ENCODE measurements around the gene FHIP1A.

The FHIP1A gene

DNA sequence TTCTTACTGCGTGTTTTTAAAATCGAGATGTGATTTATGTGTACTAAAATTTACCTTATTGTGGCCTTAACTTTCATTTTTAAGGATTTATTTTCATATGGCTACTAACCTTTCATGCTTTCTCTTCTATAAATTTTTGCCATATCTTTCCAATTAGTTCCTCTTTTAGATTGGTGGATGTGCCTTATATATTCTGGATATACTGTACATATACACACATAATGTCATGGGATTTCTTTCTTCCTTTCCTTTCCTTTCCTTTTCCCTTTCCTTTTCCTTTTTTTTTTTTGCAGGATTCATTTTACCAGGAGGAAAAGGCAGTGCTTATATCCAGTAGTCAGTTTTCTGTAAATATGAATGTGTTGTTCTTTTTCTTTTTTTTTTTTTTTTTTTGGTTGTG lies 37.2 kb downstream of the FHIP1A start:
- TF ChIP-seq CTCF (IDR thresholded peaks at IDR 0.05; ENCODE audit: control insufficient read depth, extremely low read depth, insufficient read depth) = no peak
- DNase-seq (ENCODE audit: low read depth) = no peak
- no peak overlapping the region for H3K4me3 ChIP-seq (ENCODE audit: low read depth, low read length)

DNA sequence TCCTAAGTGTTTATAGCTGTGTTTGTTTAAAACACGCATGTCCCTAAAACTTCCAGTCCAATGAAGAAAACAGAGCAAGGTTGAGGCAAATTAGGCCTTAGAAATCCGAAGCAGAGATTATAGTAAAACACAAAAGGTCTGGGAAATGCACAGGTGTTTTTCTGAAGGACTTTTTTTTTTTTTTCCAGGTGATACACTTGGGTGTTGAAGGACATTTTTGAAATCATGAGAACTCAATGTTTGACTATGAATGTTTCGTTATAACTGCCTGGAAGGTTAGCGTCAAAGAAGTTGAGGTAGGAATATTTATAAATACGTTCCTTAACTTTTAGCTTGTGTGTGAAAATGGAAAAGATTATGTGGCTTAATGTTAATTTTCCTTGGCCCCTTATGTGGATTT lies 45.5 kb downstream of the FHIP1A start:
- DNase-seq (ENCODE audit: low read depth) = no peak
- H3K4me3 ChIP-seq (ENCODE audit: low read depth, low read length) = no peak overlapping the region
- no peak for TF ChIP-seq CTCF (IDR thresholded peaks at IDR 0.05; ENCODE audit: control insufficient read depth, extremely low read depth, insufficient read depth)

DNA sequence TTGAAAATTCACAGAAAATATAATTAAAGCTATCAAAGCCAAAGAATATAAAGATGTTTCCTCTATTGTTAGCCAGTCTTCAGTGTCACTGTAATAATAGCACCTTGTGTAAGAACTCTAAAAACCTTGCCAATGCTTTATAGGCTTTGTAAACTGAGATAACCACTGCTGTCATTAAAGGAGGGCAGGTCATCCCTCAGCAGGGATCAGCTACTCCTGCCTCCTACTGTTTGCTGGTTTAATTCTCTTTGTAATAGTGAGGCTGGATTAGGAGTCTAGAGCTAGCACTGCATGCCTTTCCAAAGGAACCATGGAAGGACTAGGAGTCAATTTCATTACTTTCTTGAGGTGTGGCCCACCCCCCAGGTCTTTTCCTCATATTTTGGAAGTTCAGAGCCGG lies 46.2 kb downstream of the FHIP1A start:
- DNase-seq (ENCODE audit: low read depth) = no peak
- H3K4me3 ChIP-seq (ENCODE audit: low read depth, low read length) = no peak overlapping the region
- peak; percentile 20 for TF ChIP-seq CTCF (IDR thresholded peaks at IDR 0.05; ENCODE audit: control insufficient read depth, extremely low read depth, insufficient read depth)

GRCh38 chr4:151458148-151458547 lies 49.2 kb downstream of the FHIP1A start:
- TF ChIP-seq CTCF (IDR thresholded peaks at IDR 0.05; ENCODE audit: control insufficient read depth, extremely low read depth, insufficient read depth) = no peak

More at GRCh38 chr4:151458148-151458547, 49.2 kb downstream of the FHIP1A start:
- no peak overlapping the region for H3K4me3 ChIP-seq (ENCODE audit: low read depth, low read length)
- DNase-seq (ENCODE audit: low read depth) = no peak
